ENCODE data around the gene SLC2A6. TPM values are rescaled to one million over a fixed set of nuclear protein-coding genes. Genes with fewer than 3 reads are reported as not detected.

The SLC2A6 gene
- total RNA-seq, 1 donor from 2014 or later: 8.4 TPM

DNA sequence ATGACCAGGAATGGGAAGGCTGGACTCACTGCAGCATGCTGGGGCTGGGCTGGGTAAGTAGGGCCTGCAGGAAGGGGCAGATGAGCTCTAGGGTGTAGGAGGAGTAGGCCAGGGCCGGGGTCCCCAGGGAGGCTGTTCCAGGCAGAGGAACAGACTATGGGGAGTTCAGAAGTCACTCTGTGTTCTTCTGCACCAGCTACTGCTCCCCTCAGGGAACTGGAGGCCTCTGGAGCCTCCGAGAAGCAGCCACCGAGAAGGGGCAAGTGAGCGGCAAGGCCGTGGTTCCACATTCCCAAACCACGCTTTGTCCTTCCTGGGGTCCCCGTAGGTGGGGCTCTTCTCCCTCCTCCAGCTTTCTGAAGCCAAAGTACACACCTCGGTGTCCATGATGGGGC lies 8.4 kb upstream of the SLC2A6 start:
- no peak overlapping the region for H3K4me3 Mint-ChIP-seq (ENCODE audit: unreplicated experiment)
- no peak for TF ChIP-seq CTCF (IDR thresholded peaks at IDR 0.05)
- DNase-seq (ENCODE audit: extremely low spot score, unreplicated experiment): no peak
- no peaks in the 10 kb centered on the region for H3K36me3 Mint-ChIP-seq (ENCODE audit: unreplicated experiment)
- peaks cover 33% of the 10 kb centered on the region for H3K4me1 Mint-ChIP-seq (ENCODE audit: unreplicated experiment)
- peaks cover under 1% of the 10 kb centered on the region for H3K27me3 Mint-ChIP-seq (ENCODE audit: unreplicated experiment)
- H3K27ac Mint-ChIP-seq (ENCODE audit: unreplicated experiment): no peak overlapping the region
- H3K9me3 Mint-ChIP-seq (ENCODE audit: unreplicated experiment): no peaks in the 10 kb centered on the region

DNA sequence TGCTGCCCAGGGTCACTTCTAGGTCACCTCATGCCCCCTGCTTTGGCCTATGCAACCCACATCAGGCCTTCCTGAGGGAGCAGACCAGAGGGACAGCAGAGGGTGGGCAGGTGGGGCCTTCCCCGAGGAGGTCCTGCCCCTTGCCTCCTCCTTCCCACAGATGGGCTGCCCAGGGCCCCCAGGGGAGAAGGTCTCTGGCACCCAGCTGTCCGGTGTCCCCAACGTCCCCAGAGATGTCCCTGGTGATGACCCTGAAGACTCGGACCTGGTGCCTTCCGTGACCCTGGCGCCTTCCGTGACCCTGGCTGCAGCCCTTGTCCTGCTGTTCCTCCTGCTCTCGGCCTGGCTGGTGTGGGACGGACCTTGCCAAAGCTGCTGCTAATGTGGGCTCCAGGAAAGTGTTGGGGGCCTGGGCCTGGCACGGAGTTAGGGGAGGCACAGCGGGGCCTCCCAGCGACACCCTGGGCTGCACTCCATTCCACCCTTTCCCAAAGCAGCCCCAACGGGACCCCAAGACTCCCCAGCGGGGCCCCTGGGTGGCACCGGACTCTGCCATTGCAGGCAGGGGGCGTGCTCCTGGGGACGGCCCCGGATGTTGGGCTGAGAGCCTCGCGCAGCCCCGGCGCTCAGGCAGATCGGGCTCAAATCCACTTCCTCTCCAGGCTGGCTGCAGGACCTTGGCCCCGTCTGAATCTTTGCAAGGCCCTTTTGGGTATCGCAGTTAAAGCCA lies 6.8 kb upstream of the SLC2A6 start:
- H3K4me3 Mint-ChIP-seq (ENCODE audit: unreplicated experiment): no peak overlapping the region
- TF ChIP-seq CTCF (IDR thresholded peaks at IDR 0.05): no peak
- no peaks in the 10 kb centered on the region for H3K36me3 Mint-ChIP-seq (ENCODE audit: unreplicated experiment)
- H3K27me3 Mint-ChIP-seq (ENCODE audit: unreplicated experiment): peaks cover 4% of the 10 kb centered on the region
- no peaks in the 10 kb centered on the region for H3K9me3 Mint-ChIP-seq (ENCODE audit: unreplicated experiment)
- H3K4me1 Mint-ChIP-seq (ENCODE audit: unreplicated experiment): peaks cover 20% of the 10 kb centered on the region
- H3K27ac Mint-ChIP-seq (ENCODE audit: unreplicated experiment): no peak overlapping the region
- no peak for DNase-seq (ENCODE audit: extremely low spot score, unreplicated experiment)

GRCh38 chr9:133484671-133485437 lies 6.0 kb upstream of the SLC2A6 start:
- H3K27ac Mint-ChIP-seq (ENCODE audit: unreplicated experiment): no peak overlapping the region
- no peaks in the 10 kb centered on the region for H3K36me3 Mint-ChIP-seq (ENCODE audit: unreplicated experiment)
- H3K4me3 Mint-ChIP-seq (ENCODE audit: unreplicated experiment): no peak overlapping the region
- no peaks in the 10 kb centered on the region for H3K9me3 Mint-ChIP-seq (ENCODE audit: unreplicated experiment)
- peaks cover 4% of the 10 kb centered on the region for H3K27me3 Mint-ChIP-seq (ENCODE audit: unreplicated experiment)
- H3K4me1 Mint-ChIP-seq (ENCODE audit: unreplicated experiment): peaks cover 15% of the 10 kb centered on the region
- DNase-seq (ENCODE audit: extremely low spot score, unreplicated experiment): no peak
- no peak for TF ChIP-seq CTCF (IDR thresholded peaks at IDR 0.05)

- peaks cover 4% of the 10 kb centered on the region for H3K27me3 Mint-ChIP-seq (ENCODE audit: unreplicated experiment)
- peaks cover 9% of the 10 kb centered on the region for H3K4me1 Mint-ChIP-seq (ENCODE audit: unreplicated experiment)
- no peak overlapping the region for H3K4me3 Mint-ChIP-seq (ENCODE audit: unreplicated experiment)
- no peaks in the 10 kb centered on the region for H3K36me3 Mint-ChIP-seq (ENCODE audit: unreplicated experiment)
- H3K9me3 Mint-ChIP-seq (ENCODE audit: unreplicated experiment): no peaks in the 10 kb centered on the region
- no peak for TF ChIP-seq CTCF (IDR thresholded peaks at IDR 0.05)
- no peak overlapping the region for H3K27ac Mint-ChIP-seq (ENCODE audit: unreplicated experiment)
- no peak for DNase-seq (ENCODE audit: extremely low spot score, unreplicated experiment)
These were observed 4.7 kb upstream of the SLC2A6 start for GRCh38 chr9:133483611-133484010.

Data from osteocyte (in vitro differentiated cells).